Hepatocyte (in vitro differentiated cells): ENCODE measurements around the gene ZCCHC7. TPM values are rescaled to one million over a fixed set of nuclear protein-coding genes. Genes with fewer than 3 reads are reported as not detected.

ENCODE experiments used
- DNase-seq: peaks from one replicate; pipeline ENCODE4 v3.0.0-alpha.2; 2016; ENCODE audit warnings: low spot score
- H2AFZ ChIP-seq: fragments of 200-600 bp; sonication (generic); 2 replicates; pipeline ENCODE4 v1.6.0; 2016; ENCODE audit warnings: antibody characterized with exemption, mild to moderate bottlenecking
- H3K27ac ChIP-seq: fragments of 200-600 bp; sonication (generic); 2 replicates; pipeline ENCODE4 v1.5.1; 2016; ENCODE audit warnings: mild to moderate bottlenecking
- H3K27me3 ChIP-seq: fragments of 200-600 bp; sonication (generic); 2 replicates; pipeline ENCODE4 v1.6.1; 2016
- H3K36me3 ChIP-seq: fragments of 200-600 bp; sonication (generic); replicated peaks from 2 replicates; pipeline ENCODE4 v1.5.1; 2016; ENCODE audit warnings: low read depth; ENCODE audit not compliant: insufficient read depth
- H3K4me1 ChIP-seq: fragments of 200-600 bp; sonication (generic); 2 replicates; pipeline ENCODE4 v1.5.1; 2016; ENCODE audit warnings: mild to moderate bottlenecking, moderate library complexity; ENCODE audit not compliant: insufficient read depth
- H3K4me2 ChIP-seq: fragments of 200-600 bp; sonication (generic); 2 replicates; pipeline ENCODE4 v1.6.0; 2016
- H3K4me3 ChIP-seq: fragments of 200-600 bp; sonication (generic); 2 replicates; pipeline ENCODE4 v1.5.1; 2016; ENCODE audit warnings: mild to moderate bottlenecking
- H3K79me2 ChIP-seq: fragments of 200-600 bp; sonication (generic); 2 replicates; pipeline ENCODE4 v1.6.0; 2017; ENCODE audit warnings: mild to moderate bottlenecking
- H3K9me2 ChIP-seq: fragments of 200-600 bp; sonication (generic); replicated peaks from 2 replicates; pipeline ENCODE4 v1.6.0; 2017; ENCODE audit warnings: mild to moderate bottlenecking; ENCODE audit not compliant: insufficient read depth
- H3K9me3 ChIP-seq: fragments of 200-600 bp; sonication (generic); 2 replicates; pipeline ENCODE4 v1.5.1; 2016; ENCODE audit warnings: low read depth, mild to moderate bottlenecking
- H4K20me1 ChIP-seq: fragments of 200-600 bp; sonication (generic); 2 replicates; pipeline ENCODE4 v1.6.0; 2016; ENCODE audit warnings: mild to moderate bottlenecking; ENCODE audit not compliant: insufficient read depth, poor library complexity, severe bottlenecking
- CTCF ChIP-seq: fragments of 200-600 bp; sonication (generic); IDR thresholded peaks from 2 replicates; pipeline ENCODE4 v1.5.1; 2016; ENCODE audit warnings: antibody characterized with exemption, mild to moderate bottlenecking; ENCODE audit not compliant: poor library complexity
- EZH2 ChIP-seq: fragments of 200-600 bp; sonication (generic); IDR thresholded peaks from 2 replicates; pipeline ENCODE4 v1.6.1; 2016; ENCODE audit warnings: antibody characterized with exemption, mild to moderate bottlenecking, borderline replicate concordance
- EZH2phosphoT487 ChIP-seq: fragments of 200-600 bp; sonication (generic); IDR thresholded peaks from one replicate; pipeline ENCODE4 v1.6.1; 2018; ENCODE audit warnings: antibody characterized with exemption, mild to moderate bottlenecking, low read depth, moderate library complexity; ENCODE audit not compliant: unreplicated experiment, severe bottlenecking
- WGBS: methylation state at CpG from one replicate; pipeline ENCODE4 v1.1.6; 2016; ENCODE audit warnings: low lambda C conversion rate; ENCODE audit errors: missing lambda C conversion rate; 5-methylcytosine and 5-hydroxymethylcytosine counted together
- polyA plus RNA-seq: library from polyadenylated mRNA; unstranded; fragments of >200 nt; fragmentation: Nextera tagmentation; extraction: Ambion mirVana; gene quantifications from 2 replicates; pipeline ENCODE4 v1.2.1, GENCODE V29; 2016
- total RNA-seq: library from RNA; depleted of rRNA; stranded (reverse); fragments of >200 nt; gene quantifications from 2 replicates; pipeline ENCODE4 v1.2.3, GENCODE V29; 2014

ZCCHC7 gene
- total and polyA plus RNA-seq, 2 experiments from 2014 or later, result 12.3 to 14.6 TPM

- H3K4me1 ChIP-seq, result peaks cover 7% of the 10 kb centered on the region
- no peak overlapping the region for H3K27ac ChIP-seq
- TF ChIP-seq CTCF (no peak), EZH2 (no peak), EZH2phosphoT487 (no peak)
- H3K9me3 ChIP-seq, result no peaks in the 10 kb centered on the region
- no peak overlapping the region for H2AFZ ChIP-seq
- H3K27me3 ChIP-seq, result no peaks in the 10 kb centered on the region
- H4K20me1 ChIP-seq, result no peaks in the 10 kb centered on the region
- H3K36me3 ChIP-seq, result no peaks in the 10 kb centered on the region
- H3K4me3 ChIP-seq, result no peak overlapping the region
- no peak overlapping the region for H3K4me2 ChIP-seq
- no peaks in the 10 kb centered on the region for H3K79me2 ChIP-seq
- H3K9me2 ChIP-seq, result no peaks in the 10 kb centered on the region
- DNase-seq, result no peak
Measured at GRCh38 chr9:37192803-37193202, 72.4 kb downstream of the ZCCHC7 start.

GRCh38 chr9:37197158-37198038 lies 77.0 kb downstream of the ZCCHC7 start:
- H3K4me3 ChIP-seq, result no peak overlapping the region

GRCh38 chr9:37198039-37198729 lies 77.8 kb downstream of the ZCCHC7 start:
- Histone ChIP-seq H3K4me1 (peaks cover 7% of the 10 kb centered on the region), H3K79me2 (peaks cover 6% of the 10 kb centered on the region), H3K27ac (no peak overlapping the region), H3K36me3 (no peaks in the 10 kb centered on the region), H3K4me3 (no peak overlapping the region), H4K20me1 (no peaks in the 10 kb centered on the region), H3K9me2 (no peaks in the 10 kb centered on the region), H3K4me2 (no peak overlapping the region), H3K9me3 (no peaks in the 10 kb centered on the region), H3K27me3 (no peaks in the 10 kb centered on the region), H2AFZ (no peak overlapping the region)
- no peak for DNase-seq
- TF ChIP-seq CTCF, result no peak
- TF ChIP-seq EZH2phosphoT487, result no peak
- TF ChIP-seq EZH2, result no peak
- 87% methylated on average over 2 of the region's 2 CpGs for WGBS

More at GRCh38 chr9:37197158-37198038, 77.0 kb downstream of the ZCCHC7 start:
- WGBS, result 51% methylated on average over 4 of the region's 4 CpGs
- peak overlapping the region; percentile 26 for H3K4me2 ChIP-seq
- H3K79me2 ChIP-seq, result no peaks in the 10 kb centered on the region
- H2AFZ ChIP-seq, result no peak overlapping the region
- no peaks in the 10 kb centered on the region for H3K9me3 ChIP-seq
- H4K20me1 ChIP-seq, result no peaks in the 10 kb centered on the region
- H3K4me1 ChIP-seq, result peaks cover 7% of the 10 kb centered on the region
- H3K36me3 ChIP-seq, result no peaks in the 10 kb centered on the region
- no peaks in the 10 kb centered on the region for H3K27me3 ChIP-seq
- H3K9me2 ChIP-seq, result no peaks in the 10 kb centered on the region
- peak; percentile 16 for DNase-seq
- H3K27ac ChIP-seq, result no peak overlapping the region
- TF ChIP-seq EZH2phosphoT487, result no peak
- no peak for TF ChIP-seq EZH2

- no peak overlapping the region for H3K27ac ChIP-seq
- TF ChIP-seq EZH2, result no peak
- no peak for DNase-seq
- no peaks in the 10 kb centered on the region for H3K9me2 ChIP-seq
- peaks cover 12% of the 10 kb centered on the region for H3K79me2 ChIP-seq
- no peak overlapping the region for H3K4me2 ChIP-seq
- no peak overlapping the region for H2AFZ ChIP-seq
- H3K36me3 ChIP-seq, result no peaks in the 10 kb centered on the region
- no peaks in the 10 kb centered on the region for H4K20me1 ChIP-seq
- H3K4me3 ChIP-seq, result no peak overlapping the region
- H3K27me3 ChIP-seq, result no peaks in the 10 kb centered on the region
- H3K4me1 ChIP-seq, result peaks cover 7% of the 10 kb centered on the region
- H3K9me3 ChIP-seq, result no peaks in the 10 kb centered on the region
- WGBS, result 94% methylated on average over 1 of the region's 1 CpG
Measured at GRCh38 chr9:37198831-37199230, 78.5 kb downstream of the ZCCHC7 start.
